K562 (cell line): Measurements from ENCODE around the gene BICDL1. TPM values are rescaled to one million over a fixed set of nuclear protein-coding genes. Genes with fewer than 3 reads are reported as not detected.

Experiments used
- ATAC-seq: fragments of 200-7000 bp; cut with Tn5 transposase; 3 replicates; pipeline ENCODE4 v1.9.1; 2020; ENCODE audit warnings: moderate library complexity
- BruUV-seq: library from RNA; stranded (reverse); fragments of 400-500 nt; replicated peaks from 2 replicates; lab custom pipeline; 2021; lab: Mats Ljungman, UMichigan
- CTCF ChIA-PET: fragments of 300-600 bp; formaldehyde crosslinking; extraction: SDS; loops from one replicate; lab custom pipeline; 2021; ENCODE audit warnings: low intra/inter-chr PET ratio; lab: Yijun Ruan, JAX
- POLR2A ChIA-PET: fragments of 300-600, 350-650 bp; sonication (Branson Sonifier 250); formaldehyde crosslinking; extraction: SDS; loops from one replicate; lab custom pipeline; 2021; ENCODE audit warnings: antibody characterized with exemption, inconsistent platforms; lab: Yijun Ruan, JAX
- DNase-seq, 4 experiments: peaks; one replicate each; pipeline versions ENCODE4 v3.0.0 to v3.0.0-alpha.2; 2011 to 2018; ENCODE audit warnings: low spot score in 3 of 4, mixed read lengths in 3 of 4; ENCODE audit errors: extremely low read depth in 1 of 4
- FAIRE-seq: peaks from 2 replicates; lab custom pipeline; 2011; peaks lifted over from hg19 to GRCh38; lab: Jason Lieb, UNC
- H2AFZ ChIP-seq: 2 replicates; pipeline ENCODE4 v1.6.0; 2011; ENCODE audit warnings: low read depth, low read length, control low read depth, inconsistent platforms
- H3K27ac ChIP-seq: fragments of 200-600 bp; 3 replicates; pipeline ENCODE4 v1.8.0; 2011; ENCODE audit warnings: low read depth, mild to moderate bottlenecking, control low read depth, inconsistent platforms, low read length, moderate library complexity, mixed read lengths; ENCODE audit errors: extremely low read depth
- H3K27me3 ChIP-seq, 2 experiments: fragments of 300-600 bp in 1 of 2; 2 replicates in 1 of 2; 3 replicates in 1 of 2; pipeline versions ENCODE4 v1.6.0 to v1.8.0; 2011; ENCODE audit warnings: inconsistent platforms in 2 of 2, low read length in 2 of 2, mild to moderate bottlenecking in 1 of 2, mixed read lengths in 1 of 2, moderate library complexity in 1 of 2; ENCODE audit not compliant: control insufficient read depth in 2 of 2, insufficient read depth in 2 of 2
- H3K36me3 ChIP-seq: fragments of 300-600 bp; 3 replicates; pipeline ENCODE4 v1.8.0; 2011; ENCODE audit warnings: mild to moderate bottlenecking, low read length, inconsistent platforms; ENCODE audit not compliant: control insufficient read depth, insufficient read depth
- H3K4me1 ChIP-seq, 2 experiments: fragments of 200-600 bp in 1 of 2; replicated peaks in 1 of 2; 2 replicates in 1 of 2; 3 replicates in 1 of 2; pipeline versions ENCODE4 v1.5.1 to v1.8.0; 2011; ENCODE audit warnings: inconsistent platforms in 2 of 2, low read length in 2 of 2, mild to moderate bottlenecking in 1 of 2, mixed read lengths in 1 of 2, moderate library complexity in 1 of 2; ENCODE audit not compliant: control insufficient read depth in 2 of 2, insufficient read depth in 2 of 2
- H3K4me2 ChIP-seq: 2 replicates; pipeline ENCODE4 v1.6.1; 2011; ENCODE audit warnings: low read length, control low read depth, inconsistent platforms, mixed read lengths; ENCODE audit not compliant: insufficient read depth
- H3K4me3 ChIP-seq: fragments of 200-600 bp; sonication (generic), shearing (Covaris generic); 2 replicates; pipeline ENCODE4 v1.5.1; 2016; ENCODE audit warnings: control low read depth, inconsistent platforms
- H3K79me2 ChIP-seq: fragments of 200-600 bp; 3 replicates; pipeline ENCODE4 v1.8.0; 2011; ENCODE audit warnings: low read length, inconsistent platforms; ENCODE audit not compliant: control insufficient read depth, insufficient read depth
- H3K9ac ChIP-seq, 2 experiments: 2 replicates each; pipeline versions ENCODE4 v1.6.0 to v1.6.1; 2011; ENCODE audit warnings: low read depth in 2 of 2, low read length in 2 of 2, control low read depth in 1 of 2, inconsistent platforms in 1 of 2, mild to moderate bottlenecking in 1 of 2, mixed read lengths in 1 of 2; ENCODE audit not compliant: insufficient read depth in 1 of 2
- H3K9me1 ChIP-seq: one replicate; pipeline ENCODE4 v1.6.0; 2011; ENCODE audit warnings: inconsistent platforms, mild to moderate bottlenecking, low read length, moderate library complexity; ENCODE audit not compliant: control insufficient read depth, insufficient read depth
- H3K9me3 ChIP-seq: replicated peaks from 2 replicates; pipeline ENCODE4 v1.5.1; 2011; ENCODE audit warnings: low read depth, low read length, inconsistent platforms; ENCODE audit not compliant: control insufficient read depth, insufficient read depth
- H4K20me1 ChIP-seq: replicated peaks from 2 replicates; pipeline ENCODE4 v1.6.1; 2011; ENCODE audit warnings: low read length, inconsistent platforms, mixed read lengths; ENCODE audit not compliant: control insufficient read depth, insufficient read depth
- KLF1 ChIP-seq: fragments of 450-650 bp; IDR thresholded peaks from 2 replicates; pipeline ENCODE4 v1.6.1; 2016; ENCODE audit warnings: missing genetic modification characterization, missing compliant biosample characterization
- ZBTB33 ChIP-seq: sonication (generic); formaldehyde crosslinking; IDR thresholded peaks from 2 replicates; pipeline ENCODE4 v1.8.1; 2023; ENCODE audit warnings: mild to moderate bottlenecking, missing genetic modification reagents
- WGBS: fragments of 100-300 bp; shearing (Covaris generic); methylation state at CpG from one replicate; pipeline ENCODE4 v1.1.6; 2016; ENCODE audit warnings: low coverage, mixed read lengths; ENCODE audit not compliant: insufficient coverage; ENCODE audit errors: missing lambda C conversion rate; 5-methylcytosine and 5-hydroxymethylcytosine counted together
- in situ Hi-C: fragments of 300-500 bp; cut with MboI; formaldehyde crosslinking; loops from 4 replicates; pipeline ENCODE4 v1.15.0; 2018; ENCODE audit warnings: inconsistent platforms, mixed read lengths
- intact Hi-C: fragments of 100-400 bp; cut with micrococcal nuclease; formaldehyde crosslinking; loops from 2 replicates; pipeline ENCODE4 v1.14.2; 2022
- polyA plus RNA-seq, 8 experiments: library from polyadenylated mRNA; depleted of rRNA in 4 of 8; stranded (reverse) in 5 of 8; unstranded in 3 of 8; fragments of >200 nt; fragmentation: Nextera tagmentation in 2 of 8; fragmentation: Illumina TruSeq in 1 of 8; extraction: Ambion mirVana in 2 of 8; extraction: Trizol in 1 of 8; gene quantifications; 2 replicates each; pipeline versions ENCODE4 v1.2.1 to v1.2.3, GENCODE V29; 2011 to 2014; ENCODE audit warnings: inconsistent platforms in 1 of 8, missing spikeins in 1 of 8
- total RNA-seq, 7 experiments: library from RNA; depleted of rRNA in 6 of 7; stranded (reverse); fragments of >200 nt in 6 of 7; fragmentation: Illumina TruSeq in 2 of 7; extraction: Trizol in 2 of 7; gene quantifications; 2 replicates each; pipeline versions ENCODE4 v1.2.1 to v1.2.3, GENCODE V29; 2011 to 2021; ENCODE audit warnings: low replicate concordance in 1 of 7

The BICDL1 gene
- total and polyA plus RNA-seq, 9 of the 15 experiments (the other 6 are each of a cell fraction or from before 2014, with no cell fraction given): 0.06 to 2.0 (median 0.58) TPM

GRCh38 chr12:120109570-120110267, 120.7 kb downstream of the BICDL1 start:
- 87% methylated on average over 8 of the region's 10 CpGs for WGBS
- ATAC-seq: no peak
- CTCF ChIA-PET: no interaction called here
- BruUV-seq: no TSS peak
- H4K20me1 ChIP-seq: peaks cover 19% of the 10 kb centered on the region
- no peak overlapping the region for H2AFZ ChIP-seq
- intact Hi-C loops: loop anchor here (10.0 kb wide), 1 partner anchor 185 kb away; the partner anchor contains the start of genes RNU4-1 and RNU4-2
- no peak overlapping the region; a peak in 1 of 4 replicates for H3K9ac ChIP-seq
- peaks cover 58% of the 10 kb centered on the region; the same call in 2 of the 3 replicates for H3K36me3 ChIP-seq
- H3K27ac ChIP-seq: no peak overlapping the region
- H3K4me2 ChIP-seq: no peak overlapping the region
- H3K9me3 ChIP-seq: no peaks in the 10 kb centered on the region
- no peak overlapping the region for H3K4me3 ChIP-seq
- no peaks in the 10 kb centered on the region for H3K27me3 ChIP-seq
- DNase-seq: no peak
- peaks cover 85% of the 10 kb centered on the region for H3K79me2 ChIP-seq
- no peak for FAIRE-seq
- in situ Hi-C loops: no loop called here
- H3K4me1 ChIP-seq: peaks cover 3 to 21% of the 10 kb centered on the region in 2 experiments; a peak in 4 of 5 replicates
- POLR2A ChIA-PET: interaction anchor here (1.0 to 3.0 kb wide), 3 partner anchors 10 to 183 kb away, joined by 3 to 11 read pairs (median 3); partner anchors contain the start of genes RNU4-1 and RPLP0
- H3K9me1 ChIP-seq: peaks cover under 1% of the 10 kb centered on the region
- no peak for TF ChIP-seq KLF1 (tag)
- peak; percentile 69 for TF ChIP-seq ZBTB33
- TF ChIP-seq, all 486 proteins: peak for 1
